GM19238 (cell line): ENCODE data around the gene GTF2E1.

Source experiments
- DNase-seq: peaks from one replicate; pipeline ENCODE4 v3.0.0; 2011; ENCODE audit warnings: low spot score; ENCODE audit not compliant: insufficient read length

Gene GTF2E1

GRCh38 chr3:120798346-120798745 is 55.8 kb downstream of the GTF2E1 start:
- DNase-seq = no peak

- DNase-seq = no peak
These were observed 58.1 kb downstream of the GTF2E1 start for GRCh38 chr3:120800625-120801024.

- DNase-seq = no peak
These were observed 58.9 kb downstream of the GTF2E1 start for GRCh38 chr3:120801484-120801883.

- DNase-seq = no peak
These were observed 60.4 kb downstream of the GTF2E1 start for GRCh38 chr3:120802916-120803315.

GRCh38 chr3:120816728-120817127 is 74.2 kb downstream of the GTF2E1 start:
- DNase-seq = no peak

- no peak for DNase-seq
These were observed 78.2 kb downstream of the GTF2E1 start for GRCh38 chr3:120820748-120821147.

- no peak for DNase-seq
These were observed 78.9 kb downstream of the GTF2E1 start for GRCh38 chr3:120821426-120821825.

GRCh38 chr3:120823156-120823555 is 80.6 kb downstream of the GTF2E1 start:
- DNase-seq = no peak

GRCh38 chr3:120824613-120825012 is 82.1 kb downstream of the GTF2E1 start:
- no peak for DNase-seq

GRCh38 chr3:120828796-120829195 is 86.3 kb downstream of the GTF2E1 start:
- DNase-seq = no peak

- DNase-seq = no peak
These were observed 88.5 kb downstream of the GTF2E1 start for GRCh38 chr3:120831066-120831465.
